GM12878 (cell line): ENCODE data around the gene CWC25. TPM values are rescaled to one million over a fixed set of nuclear protein-coding genes. Genes with fewer than 3 reads are reported as not detected.
A peak's percentile ranks its signal among the peaks of the same experiment; 100 is the strongest.

Experiments
- CHD1 ChIP-seq: IDR thresholded peaks from 2 replicates; pipeline ENCODE4 v1.6.1; 2012; ENCODE audit warnings: low read depth, low read length, improper control_type of control experiment
- CHD4 ChIP-seq: fragments of 200-600 bp; sonication (generic); IDR thresholded peaks from 2 replicates; pipeline ENCODE4 v1.6.1; 2016; ENCODE audit warnings: mild to moderate bottlenecking
- CREB1 ChIP-seq: IDR thresholded peaks from 2 replicates; pipeline ENCODE4 v1.6.1; 2012; ENCODE audit warnings: low read depth, mild to moderate bottlenecking, inconsistent platforms
- CUX1 ChIP-seq: IDR thresholded peaks from 2 replicates; pipeline ENCODE4 v1.6.1; 2012; ENCODE audit warnings: improper control_type of control experiment, low read depth, low read length; ENCODE audit not compliant: insufficient replicate concordance
- GABPA ChIP-seq: IDR thresholded peaks from 2 replicates; pipeline ENCODE4 v1.6.1; 2014; ENCODE audit warnings: antibody characterized with exemption, low read depth, mild to moderate bottlenecking, inconsistent platforms
- LARP7 ChIP-seq: fragments of 450-650 bp; IDR thresholded peaks from 2 replicates; pipeline ENCODE4 v1.6.1; 2017; ENCODE audit warnings: mild to moderate bottlenecking
- NBN ChIP-seq: fragments of 450-650 bp; IDR thresholded peaks from 2 replicates; pipeline ENCODE4 v1.6.1; 2016
- NKRF ChIP-seq: fragments of 450-650 bp; conservative IDR thresholded peaks from 2 replicates; pipeline ENCODE4 v1.6.1; 2017; ENCODE audit warnings: mild to moderate bottlenecking, moderate library complexity
- POLR2AphosphoS5 ChIP-seq: IDR thresholded peaks from 2 replicates; pipeline ENCODE4 v1.6.1; 2011; ENCODE audit warnings: mild to moderate bottlenecking, low read length, inconsistent platforms
- POU2F2 ChIP-seq: IDR thresholded peaks from 3 replicates; pipeline ENCODE4 v1.6.1; 2011; ENCODE audit warnings: low read depth, mild to moderate bottlenecking, low read length, borderline replicate concordance
- SP1 ChIP-seq: IDR thresholded peaks from one replicate; pipeline ENCODE4 v1.6.1; 2011; ENCODE audit warnings: low read depth, low read length
- TCF3 ChIP-seq: IDR thresholded peaks from 2 replicates; pipeline ENCODE4 v1.6.1; 2012; ENCODE audit warnings: low read depth, mild to moderate bottlenecking, low read length, borderline replicate concordance; ENCODE audit not compliant: insufficient read depth
- ZSCAN29 ChIP-seq: fragments of 450-650 bp; IDR thresholded peaks from 2 replicates; pipeline ENCODE4 v1.6.1; 2017; ENCODE audit warnings: mild to moderate bottlenecking, moderate library complexity
- polyA plus RNA-seq, 11 experiments: library from polyadenylated mRNA; depleted of rRNA in 4 of 11; unstranded in 6 of 11; stranded (reverse) in 5 of 11; fragments of >200 nt; fragmentation: Nextera tagmentation in 4 of 11; fragmentation: Illumina TruSeq in 1 of 11; extraction: Ambion mirVana in 4 of 11; extraction: Trizol in 1 of 11; gene quantifications; 1 replicate in 1 of 11; 2 replicates in 10 of 11; pipeline versions ENCODE4 v1.2.1 to v1.2.3, GENCODE V29; 2011 to 2016; ENCODE audit warnings: inconsistent platforms in 2 of 11, missing spikeins in 2 of 11, low read depth in 1 of 11
- total RNA-seq, 4 experiments: library from RNA; depleted of rRNA in 3 of 4; stranded (reverse); fragments of >200 nt in 3 of 4; fragmentation: Illumina TruSeq in 1 of 4; extraction: Trizol in 1 of 4; gene quantifications; 2 replicates each; pipeline versions ENCODE4 v1.2.1 to v1.2.3, GENCODE V29; 2013 to 2021
- TF ChIP-seq, protein P1 (sequence below): IDR thresholded peaks from 2 replicates; pipeline ENCODE4 v1.6.1; 2012; ENCODE audit warnings: mild to moderate bottlenecking, low read depth, low read length
- TF ChIP-seq, protein P2 (sequence below): fragments of 450-650 bp; IDR thresholded peaks from 2 replicates; pipeline ENCODE4 v1.6.1; 2014; ENCODE audit warnings: mild to moderate bottlenecking
- TF ChIP-seq, protein P3 (sequence below): IDR thresholded peaks from 2 replicates; pipeline ENCODE4 v1.6.1; 2011; ENCODE audit warnings: mild to moderate bottlenecking, low read depth, low read length, moderate library complexity; ENCODE audit not compliant: insufficient replicate concordance

The CWC25 gene
- total and polyA plus RNA-seq, 10 of the 15 experiments (the other 5 are each of a cell fraction or from before 2014, with no cell fraction given): 14.7 to 29.7 (median 22.9) TPM

DNA sequence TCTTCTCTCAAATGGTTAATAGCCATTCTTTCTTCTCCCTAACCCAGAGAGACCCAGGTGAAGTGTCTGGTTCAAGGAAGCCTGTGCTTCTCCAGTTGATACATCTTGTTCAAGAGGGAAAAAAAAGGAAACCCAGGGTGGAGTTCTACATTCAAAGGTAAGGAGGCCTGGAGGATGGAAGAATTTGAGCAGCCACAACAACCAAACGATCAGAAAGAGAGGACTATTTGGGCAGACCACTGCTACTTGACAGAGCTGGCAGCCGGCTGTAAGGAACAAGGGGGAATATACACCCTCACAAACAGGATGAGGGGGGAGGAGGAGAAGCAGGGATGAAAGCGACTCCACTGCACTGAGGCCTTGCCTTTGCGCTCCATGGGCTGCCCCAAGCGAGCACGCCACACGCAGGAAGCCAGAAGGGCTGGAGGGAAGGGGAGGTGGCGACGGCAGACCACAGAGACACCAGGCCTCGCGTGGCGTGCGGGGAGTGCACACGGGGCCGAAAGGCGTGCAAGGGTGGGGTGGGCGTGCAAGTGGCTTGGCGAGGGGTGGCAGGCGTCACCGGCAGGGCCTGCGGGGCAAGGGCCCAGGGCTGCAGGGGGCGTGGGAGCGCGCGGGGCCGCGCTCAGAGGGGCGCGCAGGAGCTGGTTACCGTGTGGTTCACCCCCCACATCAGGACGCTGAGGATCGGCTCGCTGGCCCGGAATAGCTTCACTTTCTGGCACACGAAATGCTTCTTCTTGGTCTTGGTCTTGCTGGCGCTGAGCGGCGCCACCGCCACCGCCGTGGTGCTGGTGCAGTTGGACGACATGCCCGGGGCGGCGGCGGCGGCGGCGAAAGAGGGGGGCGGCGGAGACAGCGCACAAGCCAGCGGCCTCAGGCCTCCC is 26.3 kb downstream of the CWC25 start (continued):
- TF ChIP-seq, protein P1, sequence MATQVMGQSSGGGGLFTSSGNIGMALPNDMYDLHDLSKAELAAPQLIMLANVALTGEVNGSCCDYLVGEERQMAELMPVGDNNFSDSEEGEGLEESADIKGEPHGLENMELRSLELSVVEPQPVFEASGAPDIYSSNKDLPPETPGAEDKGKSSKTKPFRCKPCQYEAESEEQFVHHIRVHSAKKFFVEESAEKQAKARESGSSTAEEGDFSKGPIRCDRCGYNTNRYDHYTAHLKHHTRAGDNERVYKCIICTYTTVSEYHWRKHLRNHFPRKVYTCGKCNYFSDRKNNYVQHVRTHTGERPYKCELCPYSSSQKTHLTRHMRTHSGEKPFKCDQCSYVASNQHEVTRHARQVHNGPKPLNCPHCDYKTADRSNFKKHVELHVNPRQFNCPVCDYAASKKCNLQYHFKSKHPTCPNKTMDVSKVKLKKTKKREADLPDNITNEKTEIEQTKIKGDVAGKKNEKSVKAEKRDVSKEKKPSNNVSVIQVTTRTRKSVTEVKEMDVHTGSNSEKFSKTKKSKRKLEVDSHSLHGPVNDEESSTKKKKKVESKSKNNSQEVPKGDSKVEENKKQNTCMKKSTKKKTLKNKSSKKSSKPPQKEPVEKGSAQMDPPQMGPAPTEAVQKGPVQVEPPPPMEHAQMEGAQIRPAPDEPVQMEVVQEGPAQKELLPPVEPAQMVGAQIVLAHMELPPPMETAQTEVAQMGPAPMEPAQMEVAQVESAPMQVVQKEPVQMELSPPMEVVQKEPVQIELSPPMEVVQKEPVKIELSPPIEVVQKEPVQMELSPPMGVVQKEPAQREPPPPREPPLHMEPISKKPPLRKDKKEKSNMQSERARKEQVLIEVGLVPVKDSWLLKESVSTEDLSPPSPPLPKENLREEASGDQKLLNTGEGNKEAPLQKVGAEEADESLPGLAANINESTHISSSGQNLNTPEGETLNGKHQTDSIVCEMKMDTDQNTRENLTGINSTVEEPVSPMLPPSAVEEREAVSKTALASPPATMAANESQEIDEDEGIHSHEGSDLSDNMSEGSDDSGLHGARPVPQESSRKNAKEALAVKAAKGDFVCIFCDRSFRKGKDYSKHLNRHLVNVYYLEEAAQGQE: no peak
- no peak for TF ChIP-seq POU2F2
- TF ChIP-seq, protein P2, sequence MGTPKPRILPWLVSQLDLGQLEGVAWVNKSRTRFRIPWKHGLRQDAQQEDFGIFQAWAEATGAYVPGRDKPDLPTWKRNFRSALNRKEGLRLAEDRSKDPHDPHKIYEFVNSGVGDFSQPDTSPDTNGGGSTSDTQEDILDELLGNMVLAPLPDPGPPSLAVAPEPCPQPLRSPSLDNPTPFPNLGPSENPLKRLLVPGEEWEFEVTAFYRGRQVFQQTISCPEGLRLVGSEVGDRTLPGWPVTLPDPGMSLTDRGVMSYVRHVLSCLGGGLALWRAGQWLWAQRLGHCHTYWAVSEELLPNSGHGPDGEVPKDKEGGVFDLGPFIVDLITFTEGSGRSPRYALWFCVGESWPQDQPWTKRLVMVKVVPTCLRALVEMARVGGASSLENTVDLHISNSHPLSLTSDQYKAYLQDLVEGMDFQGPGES: no peak
- TF ChIP-seq CHD1: no peak
- TF ChIP-seq, protein P3, sequence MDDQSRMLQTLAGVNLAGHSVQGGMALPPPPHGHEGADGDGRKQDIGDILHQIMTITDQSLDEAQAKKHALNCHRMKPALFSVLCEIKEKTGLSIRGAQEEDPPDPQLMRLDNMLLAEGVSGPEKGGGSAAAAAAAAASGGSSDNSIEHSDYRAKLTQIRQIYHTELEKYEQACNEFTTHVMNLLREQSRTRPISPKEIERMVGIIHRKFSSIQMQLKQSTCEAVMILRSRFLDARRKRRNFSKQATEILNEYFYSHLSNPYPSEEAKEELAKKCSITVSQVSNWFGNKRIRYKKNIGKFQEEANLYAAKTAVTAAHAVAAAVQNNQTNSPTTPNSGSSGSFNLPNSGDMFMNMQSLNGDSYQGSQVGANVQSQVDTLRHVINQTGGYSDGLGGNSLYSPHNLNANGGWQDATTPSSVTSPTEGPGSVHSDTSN: no peak
- no peak for TF ChIP-seq CUX1
- TF ChIP-seq LARP7: 0 out of 2 replicates have a peak, but pooled peaks have one; percentile 18
- no peak for TF ChIP-seq GABPA
- TF ChIP-seq SP1: no peak
- no peak for TF ChIP-seq NBN
- TF ChIP-seq TCF3: no peak
- TF ChIP-seq POLR2AphosphoS5: no peak
- peak; percentile 49 for TF ChIP-seq NKRF
- no peak for TF ChIP-seq ZSCAN29
- TF ChIP-seq CHD4: no peak
- TF ChIP-seq CREB1: 0 out of 2 replicates have a peak, but pooled peaks have one; percentile 7
